Activated T-cell treated with anti-CD3 and anti-CD28 coated beads, Interleukin-2, amount 50 U/mL, for 4 hours (primary cell): ENCODE data around the gene KRT3. TPM values are rescaled to one million over a fixed set of nuclear protein-coding genes. Genes with fewer than 3 reads are reported as not detected.
"Not testable (repeated sequence)": the region's sequence is repeated elsewhere in the genome, so short reads cannot be mapped to it uniquely, and the experiment has no call there.

Source experiments
- ATAC-seq, 2 donors: fragments of 200-7000 bp; cut with Tn5 transposase; one replicate each; pipeline ENCODE4 v1.10.0; 2021
- DNase-seq: peaks from one replicate; pipeline ENCODE4 v3.0.0-alpha.2; 2020
- H3K27me3 Mint-ChIP-seq: one replicate; pipeline ENCODE4 v1.8.0; 2021; ENCODE audit warnings: low read depth, mixed read lengths
- H3K36me3 Mint-ChIP-seq: one replicate; pipeline ENCODE4 v1.8.0; 2022; ENCODE audit warnings: mixed read lengths; ENCODE audit not compliant: insufficient read depth
- H3K4me1 Mint-ChIP-seq: one replicate; pipeline ENCODE4 v1.8.0; 2021; ENCODE audit warnings: low read depth, mixed read lengths
- H3K4me3 Mint-ChIP-seq: one replicate; pipeline ENCODE4 v1.8.0; 2021; ENCODE audit warnings: mild to moderate bottlenecking, moderate library complexity, mixed read lengths
- H3K9me3 Mint-ChIP-seq: one replicate; pipeline ENCODE4 v1.8.0; 2021; ENCODE audit warnings: mixed read lengths
- total RNA-seq, 3 donors: library from RNA; stranded (reverse); gene quantifications; one replicate each; pipeline ENCODE4 v1.2.1, GENCODE V29; 2021

The KRT3 gene
- total RNA-seq, 3 donors from 2014 or later = not detected

- H3K4me1 Mint-ChIP-seq = no peaks in the 10 kb centered on the region
- no peaks in the 10 kb centered on the region for H3K36me3 Mint-ChIP-seq
These were observed 32.8 kb downstream of the KRT3 start for GRCh38 chr12:52763036-52763659.

GRCh38 chr12:52761802-52762201, 34.1 kb downstream of the KRT3 start:
- ATAC-seq (no peak), DNase-seq (no peak)
- no peaks in the 10 kb centered on the region for H3K9me3 Mint-ChIP-seq
- no peaks in the 10 kb centered on the region for H3K36me3 Mint-ChIP-seq
- peaks cover 4% of the 10 kb centered on the region for H3K27me3 Mint-ChIP-seq
- no peak overlapping the region for H3K4me3 Mint-ChIP-seq
- H3K4me1 Mint-ChIP-seq = no peaks in the 10 kb centered on the region

More at GRCh38 chr12:52763036-52763659, 32.8 kb downstream of the KRT3 start:
- Mint-ChIP-seq H3K27me3 (peaks cover 5% of the 10 kb centered on the region), H3K9me3 (no peaks in the 10 kb centered on the region), H3K4me3 (no peak overlapping the region)
- DNase-seq = no peak
- no peak for ATAC-seq

DNA sequence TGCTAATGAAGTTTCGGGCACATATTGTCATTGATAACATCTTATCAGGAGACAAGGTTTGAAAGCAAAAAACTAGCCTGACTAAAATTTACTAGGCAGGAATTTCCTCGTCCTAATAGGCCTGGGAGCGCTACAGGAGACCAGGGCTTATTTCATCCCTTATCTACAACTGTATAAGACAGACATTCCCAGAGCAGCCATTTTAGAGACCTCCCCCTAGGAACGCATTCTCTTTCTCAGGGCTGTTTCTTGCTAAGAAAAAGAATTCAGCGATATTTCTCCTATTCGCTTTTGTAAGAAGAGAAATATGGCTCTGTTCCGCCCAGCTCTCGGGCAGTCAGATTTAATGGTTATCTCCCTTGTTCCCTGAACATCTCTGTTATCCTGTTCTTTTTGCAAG, 34.7 kb downstream of the KRT3 start:
- not testable (repeated sequence) for H3K36me3 Mint-ChIP-seq, H3K4me1 Mint-ChIP-seq, DNase-seq, ATAC-seq, H3K9me3 Mint-ChIP-seq, H3K27me3 Mint-ChIP-seq, H3K4me3 Mint-ChIP-seq

DNA sequence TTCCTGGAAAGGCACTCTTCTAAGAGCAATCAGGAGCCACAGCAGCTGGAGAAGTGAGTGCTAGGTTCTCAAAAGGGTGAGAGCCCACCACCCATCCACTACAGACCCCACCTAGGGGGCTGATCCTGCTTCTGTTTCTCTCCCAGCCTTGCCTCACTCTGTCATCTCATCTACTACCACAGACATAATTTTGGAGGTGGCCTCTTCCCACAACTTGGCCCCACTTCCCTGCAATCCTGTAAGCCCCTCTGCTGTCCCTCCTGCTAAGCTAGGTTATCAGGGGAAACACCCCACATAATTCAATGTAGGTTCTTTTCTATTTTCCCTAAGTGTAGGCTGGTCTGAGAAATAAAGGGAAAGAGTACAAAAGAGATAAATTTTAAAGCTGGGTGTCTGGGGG, 35.3 kb downstream of the KRT3 start:
- ATAC-seq (no peak), DNase-seq (no peak)
- no peak overlapping the region for H3K4me3 Mint-ChIP-seq
- no peaks in the 10 kb centered on the region for H3K9me3 Mint-ChIP-seq
- H3K36me3 Mint-ChIP-seq = no peaks in the 10 kb centered on the region
- peaks cover 4% of the 10 kb centered on the region for H3K27me3 Mint-ChIP-seq
- H3K4me1 Mint-ChIP-seq = no peaks in the 10 kb centered on the region

- H3K4me3 Mint-ChIP-seq = no peak overlapping the region
- no peak for ATAC-seq
- H3K36me3 Mint-ChIP-seq = no peaks in the 10 kb centered on the region
- H3K4me1 Mint-ChIP-seq = no peaks in the 10 kb centered on the region
- peaks cover 10% of the 10 kb centered on the region for H3K27me3 Mint-ChIP-seq
- H3K9me3 Mint-ChIP-seq = no peaks in the 10 kb centered on the region
- no peak for DNase-seq
These were observed 36.2 kb downstream of the KRT3 start for GRCh38 chr12:52759695-52760094.

DNA sequence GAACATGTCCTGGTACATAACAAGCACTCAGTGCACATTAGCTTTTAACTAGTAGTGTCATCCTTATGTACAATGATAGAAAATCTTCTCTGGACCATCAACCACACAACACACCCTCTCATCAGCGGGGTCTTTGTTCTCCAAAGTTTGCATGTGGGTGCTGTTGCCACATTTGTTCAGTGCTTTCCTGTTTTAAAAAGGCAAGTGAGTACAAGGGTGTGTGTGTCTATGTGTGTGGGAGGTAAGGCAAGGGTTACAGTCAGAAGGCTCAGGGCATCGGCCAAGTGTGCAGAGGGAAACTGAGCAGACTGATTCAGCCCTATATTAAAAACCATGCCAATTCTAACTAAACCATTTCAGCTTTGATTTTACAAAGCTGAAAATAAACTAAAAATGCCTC, 36.7 kb downstream of the KRT3 start:
- Mint-ChIP-seq H3K27me3 (peaks cover 10% of the 10 kb centered on the region), H3K4me1 (no peaks in the 10 kb centered on the region), H3K9me3 (no peaks in the 10 kb centered on the region), H3K4me3 (no peak overlapping the region), H3K36me3 (no peaks in the 10 kb centered on the region)
- no peak for ATAC-seq
- no peak for DNase-seq

DNA sequence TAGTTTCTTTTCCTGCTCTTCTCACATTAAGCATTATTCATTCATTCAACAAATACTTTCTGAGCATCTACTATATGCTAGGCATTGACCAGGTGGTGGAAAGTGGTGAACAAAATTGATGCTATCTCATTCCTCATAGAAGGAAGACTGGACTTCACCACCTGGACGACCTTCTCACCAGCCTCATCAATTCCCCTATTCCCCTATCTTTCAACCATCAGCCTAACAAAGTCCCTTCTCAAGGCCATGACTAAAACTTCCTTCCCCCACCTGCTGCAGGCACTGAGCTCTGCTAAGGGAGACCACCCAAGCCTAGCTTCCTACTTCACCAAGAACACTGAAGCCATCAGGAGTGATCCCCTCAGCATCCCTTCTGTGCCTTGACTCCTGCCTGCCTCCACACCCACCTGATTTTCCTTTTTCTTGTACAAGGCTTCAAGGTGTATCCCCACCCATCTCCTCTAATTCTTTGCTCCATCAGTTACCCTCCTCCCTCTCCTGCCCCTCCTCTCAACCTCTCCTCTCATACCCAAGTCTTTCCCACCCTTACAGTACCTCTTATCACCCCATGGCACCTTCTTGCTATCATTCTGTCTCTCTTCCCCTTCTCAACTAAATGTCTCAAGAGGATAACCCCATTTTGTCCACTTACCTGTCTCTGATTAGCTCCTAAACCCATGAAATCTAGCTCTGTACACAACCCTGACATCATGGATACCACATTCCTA, 38.3 kb downstream of the KRT3 start:
- no peaks in the 10 kb centered on the region for H3K4me1 Mint-ChIP-seq
- no peaks in the 10 kb centered on the region for H3K9me3 Mint-ChIP-seq
- no peaks in the 10 kb centered on the region for H3K36me3 Mint-ChIP-seq
- DNase-seq (no peak), ATAC-seq (no peak)
- H3K27me3 Mint-ChIP-seq = peaks cover 10% of the 10 kb centered on the region
- no peak overlapping the region for H3K4me3 Mint-ChIP-seq

- Mint-ChIP-seq H3K9me3 (no peaks in the 10 kb centered on the region), H3K4me1 (no peaks in the 10 kb centered on the region), H3K36me3 (no peaks in the 10 kb centered on the region), H3K4me3 (no peak overlapping the region), H3K27me3 (peaks cover 10% of the 10 kb centered on the region)
- DNase-seq = no peak
- ATAC-seq = no peak
These were observed 39.5 kb downstream of the KRT3 start for GRCh38 chr12:52756281-52756960.

- H3K4me1 Mint-ChIP-seq = peaks cover under 1% of the 10 kb centered on the region
- H3K9me3 Mint-ChIP-seq = no peaks in the 10 kb centered on the region
- no peak for ATAC-seq
- H3K27me3 Mint-ChIP-seq = peaks cover 10% of the 10 kb centered on the region
- no peak overlapping the region for H3K4me3 Mint-ChIP-seq
- H3K36me3 Mint-ChIP-seq = no peaks in the 10 kb centered on the region
- no peak for DNase-seq
These were observed 40.4 kb downstream of the KRT3 start for GRCh38 chr12:52755533-52755932.

GRCh38 chr12:52754135-52754534, 41.8 kb downstream of the KRT3 start:
- Mint-ChIP-seq H3K27me3 (peaks cover 10% of the 10 kb centered on the region), H3K36me3 (no peaks in the 10 kb centered on the region), H3K4me1 (peaks cover 2% of the 10 kb centered on the region), H3K4me3 (no peak overlapping the region), H3K9me3 (no peaks in the 10 kb centered on the region)
- ATAC-seq = no peak
- DNase-seq = no peak

GRCh38 chr12:52753283-52753682, 42.6 kb downstream of the KRT3 start:
- no peaks in the 10 kb centered on the region for H3K9me3 Mint-ChIP-seq
- no peak for ATAC-seq
- DNase-seq = no peak
- no peak overlapping the region for H3K4me3 Mint-ChIP-seq
- H3K36me3 Mint-ChIP-seq = no peaks in the 10 kb centered on the region
- peaks cover 10% of the 10 kb centered on the region for H3K4me1 Mint-ChIP-seq
- peaks cover 6% of the 10 kb centered on the region for H3K27me3 Mint-ChIP-seq

- Mint-ChIP-seq H3K27me3 (peaks cover 6% of the 10 kb centered on the region), H3K4me1 (peaks cover 12% of the 10 kb centered on the region), H3K36me3 (no peaks in the 10 kb centered on the region), H3K9me3 (no peaks in the 10 kb centered on the region), H3K4me3 (no peak overlapping the region)
- ATAC-seq (no peak), DNase-seq (no peak)
These were observed 43.4 kb downstream of the KRT3 start for GRCh38 chr12:52752516-52752915.

DNA sequence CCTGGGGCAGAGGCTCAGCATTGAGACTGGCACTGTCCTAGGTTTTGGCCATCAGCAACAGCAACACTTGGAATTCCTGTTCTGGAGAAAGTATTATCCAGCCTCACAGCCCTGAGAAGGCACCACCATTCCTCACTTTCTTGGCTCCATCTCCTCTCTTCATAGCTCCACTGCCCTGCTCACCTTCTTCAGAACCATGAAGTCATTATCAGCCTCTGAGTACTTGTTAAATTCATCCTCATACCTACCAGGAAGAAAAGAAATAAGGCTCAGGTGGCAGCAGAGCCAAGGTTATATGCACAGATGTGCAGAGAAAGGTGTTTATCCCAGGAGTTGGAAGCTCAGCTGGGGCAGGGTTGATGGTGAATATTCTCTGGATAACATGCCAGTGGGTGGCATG, 44.1 kb downstream of the KRT3 start:
- no peak for ATAC-seq
- no peak for DNase-seq
- no peak overlapping the region for H3K4me3 Mint-ChIP-seq
- H3K9me3 Mint-ChIP-seq = no peaks in the 10 kb centered on the region
- no peaks in the 10 kb centered on the region for H3K36me3 Mint-ChIP-seq
- H3K27me3 Mint-ChIP-seq = peaks cover 6% of the 10 kb centered on the region
- H3K4me1 Mint-ChIP-seq = peaks cover 12% of the 10 kb centered on the region

- not testable (repeated sequence) for DNase-seq, H3K9me3 Mint-ChIP-seq, ATAC-seq, H3K27me3 Mint-ChIP-seq, H3K36me3 Mint-ChIP-seq, H3K4me3 Mint-ChIP-seq
- peaks cover 12% of the 10 kb centered on the region for H3K4me1 Mint-ChIP-seq
These were observed 45.4 kb downstream of the KRT3 start for GRCh38 chr12:52750532-52750931.

DNA sequence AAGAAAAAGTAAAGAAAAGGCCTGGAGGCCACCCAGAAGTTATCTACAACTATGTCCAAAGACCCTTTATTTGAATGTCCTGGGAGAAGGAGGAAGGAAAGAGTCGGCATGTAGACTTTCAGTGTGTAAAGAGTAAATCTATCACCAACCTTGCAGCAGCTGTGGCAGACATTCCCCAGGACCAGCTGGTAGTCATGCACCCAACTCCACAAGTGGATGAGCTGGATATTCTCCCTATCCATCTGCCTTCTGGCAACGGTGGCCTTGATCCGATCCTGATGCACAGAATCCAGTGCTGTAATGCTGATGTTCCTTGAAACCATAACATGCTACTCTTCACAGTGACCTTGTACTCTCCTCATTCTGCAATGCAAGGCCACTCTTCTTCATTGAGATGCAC, 46.1 kb downstream of the KRT3 start:
- H3K36me3 Mint-ChIP-seq = no peaks in the 10 kb centered on the region
- ATAC-seq (no peak), DNase-seq (no peak)
- peaks cover 12% of the 10 kb centered on the region for H3K4me1 Mint-ChIP-seq
- H3K4me3 Mint-ChIP-seq = no peak overlapping the region
- H3K27me3 Mint-ChIP-seq = peaks cover 4% of the 10 kb centered on the region
- H3K9me3 Mint-ChIP-seq = no peaks in the 10 kb centered on the region
